Liver (tissue), 3 donors: ENCODE measurements around the gene SH2D6.

Experiments
- CTCF ChIP-seq: fragments of 150-350 bp; IDR thresholded peaks from 2 replicates; pipeline ENCODE4 v1.5.1; 2017; ENCODE audit warnings: improper control_type of control experiment, low read depth, low read length; ENCODE audit not compliant: missing input control
- FOXA1 ChIP-seq: IDR thresholded peaks from 2 replicates; pipeline ENCODE4 v1.6.1; 2016; ENCODE audit warnings: antibody characterized with exemption
- HNF4A ChIP-seq, 2 donors: conservative IDR thresholded peaks; 2 replicates each; pipeline ENCODE4 v1.6.1; 2016; ENCODE audit warnings: antibody characterized with exemption in 2 of 2, mild to moderate bottlenecking in 2 of 2
- JUND ChIP-seq, 2 donors: IDR thresholded peaks; 2 replicates each; pipeline ENCODE4 v1.6.1; 2016; ENCODE audit warnings: antibody characterized with exemption in 2 of 2
- MAX ChIP-seq: IDR thresholded peaks from 2 replicates; pipeline ENCODE4 v1.6.1; 2016; ENCODE audit warnings: antibody characterized with exemption
- RAD21 ChIP-seq, 2 donors: IDR thresholded peaks; 2 replicates each; pipeline ENCODE4 v1.6.1; 2016; ENCODE audit warnings: antibody characterized with exemption in 2 of 2, mild to moderate bottlenecking in 2 of 2
- REST ChIP-seq: IDR thresholded peaks from 2 replicates; pipeline ENCODE4 v1.6.1; 2016; ENCODE audit warnings: antibody characterized with exemption, mild to moderate bottlenecking
- YY1 ChIP-seq: IDR thresholded peaks from 2 replicates; pipeline ENCODE4 v1.6.1; 2016; ENCODE audit warnings: antibody characterized with exemption, mild to moderate bottlenecking
- donor health status: healthy.
- donor health status: healthy.

- TF ChIP-seq CTCF (no peak), FOXA1 (no peak), MAX (no peak), RAD21 (IDR thresholded peaks at IDR 0.05) (no peak), HNF4A (conservative IDR thresholded peaks at IDR 0.05) (no peak), REST (no peak), JUND (IDR thresholded peaks at IDR 0.05) (no peak), YY1 (no peak)
Measured at GRCh38 chr2:85459771-85460170, 41.3 kb downstream of the SH2D6 start.
